HepG2 (cell line): ENCODE results near the gene PKN2. TPM values are rescaled to one million over a fixed set of nuclear protein-coding genes. Genes with fewer than 3 reads are reported as not detected.

ENCODE experiments used
- ATF7-NPFF ChIP-seq: sonication (generic); formaldehyde crosslinking; IDR thresholded peaks from 2 replicates; pipeline ENCODE4 v1.8.1; 2023; ENCODE audit warnings: mild to moderate bottlenecking, low read depth, missing genetic modification reagents, moderate library complexity
- CAMTA2 ChIP-seq: sonication (generic); formaldehyde crosslinking; IDR thresholded peaks from 2 replicates; pipeline ENCODE4 v1.4.0; 2020; ENCODE audit warnings: mild to moderate bottlenecking, missing genetic modification reagents, borderline replicate concordance
- CC2D1A ChIP-seq: sonication (generic); formaldehyde crosslinking; IDR thresholded peaks from 2 replicates; pipeline ENCODE4 v1.8.1; 2023; ENCODE audit warnings: mild to moderate bottlenecking, missing genetic modification reagents
- CENPX ChIP-seq: sonication (generic); formaldehyde crosslinking; IDR thresholded peaks from 2 replicates; pipeline ENCODE4 v1.9.0; 2021; ENCODE audit warnings: mild to moderate bottlenecking, missing genetic modification reagents, moderate library complexity
- FOXM1 ChIP-seq: sonication (generic); formaldehyde crosslinking; IDR thresholded peaks from 2 replicates; pipeline ENCODE4 v1.5.0; 2020; ENCODE audit warnings: missing genetic modification reagents
- HNF4A ChIP-seq: sonication (generic); formaldehyde crosslinking; IDR thresholded peaks from 2 replicates; pipeline ENCODE4 v1.4.0; 2020; ENCODE audit warnings: missing genetic modification reagents
- IRX3 ChIP-seq: sonication (generic); formaldehyde crosslinking; IDR thresholded peaks from 2 replicates; pipeline ENCODE4 v1.8.1; 2023; ENCODE audit warnings: mild to moderate bottlenecking, low read depth, missing genetic modification reagents, borderline replicate concordance
- ISL2 ChIP-seq: sonication (generic); formaldehyde crosslinking; IDR thresholded peaks from 2 replicates; pipeline ENCODE4 v1.5.0; 2020; ENCODE audit warnings: missing genetic modification reagents
- NR2F1 ChIP-seq, 2 experiments: fragments of 450-650 bp in 1 of 2; formaldehyde crosslinking in 1 of 2; IDR thresholded peaks; 2 replicates each; pipeline versions ENCODE4 v1.5.0 to v1.6.1; 2016 to 2020; ENCODE audit warnings: mild to moderate bottlenecking in 1 of 2, missing compliant biosample characterization in 1 of 2, missing genetic modification reagents in 1 of 2, moderate library complexity in 1 of 2
- PHB2 ChIP-seq: fragments of 450-650 bp; IDR thresholded peaks from 2 replicates; pipeline ENCODE4 v1.6.1; 2018; ENCODE audit not compliant: partially characterized antibody
- RAD51 ChIP-seq: fragments of 450-650 bp; IDR thresholded peaks from 2 replicates; pipeline ENCODE4 v1.6.1; 2016; ENCODE audit warnings: borderline replicate concordance
- SYNCRIP ChIP-seq: fragments of 200-400 bp; formaldehyde crosslinking; IDR thresholded peaks from 2 replicates; pipeline ENCODE4 v1.6.1; 2018; ENCODE audit warnings: mild to moderate bottlenecking, low read depth, low read length; ENCODE audit not compliant: insufficient read depth
- THAP11 ChIP-seq: IDR thresholded peaks from 2 replicates; pipeline ENCODE4 v1.6.1; 2016; ENCODE audit warnings: missing biosample characterization, missing genetic modification reagents
- ZKSCAN1 ChIP-seq: fragments of 150-350 bp; IDR thresholded peaks from 2 replicates; pipeline ENCODE4 v1.6.1; 2014; ENCODE audit warnings: low read length
- ZNF24 ChIP-seq: fragments of 450-650 bp; IDR thresholded peaks from 2 replicates; pipeline ENCODE4 v1.6.1; 2017; ENCODE audit warnings: antibody characterized with exemption, mild to moderate bottlenecking
- ZNF34 ChIP-seq: sonication (generic); formaldehyde crosslinking; IDR thresholded peaks from 2 replicates; pipeline ENCODE4 v1.4.0; 2020; ENCODE audit warnings: mild to moderate bottlenecking, missing genetic modification reagents, borderline replicate concordance
- ZNF564 ChIP-seq: sonication (generic); formaldehyde crosslinking; IDR thresholded peaks from 2 replicates; pipeline ENCODE4 v1.8.1; 2023; ENCODE audit warnings: mild to moderate bottlenecking, missing genetic modification reagents
- ZNF772 ChIP-seq: sonication (generic); formaldehyde crosslinking; IDR thresholded peaks from 2 replicates; pipeline ENCODE4 v1.5.0; 2020; ENCODE audit warnings: mild to moderate bottlenecking, missing genetic modification reagents
- polyA plus RNA-seq, 8 experiments: library from polyadenylated mRNA; depleted of rRNA in 3 of 8; stranded (reverse) in 7 of 8; unstranded in 1 of 8; fragments of >200 nt; fragmentation: Illumina TruSeq in 4 of 8; extraction: Trizol in 4 of 8; gene quantifications; 2 replicates each; pipeline versions ENCODE4 v1.2.1 to v1.2.3, GENCODE V29; 2011 to 2016; ENCODE audit warnings: low read depth in 4 of 8, missing spikeins in 1 of 8, mixed read lengths in 1 of 8; ENCODE audit not compliant: insufficient read depth in 1 of 8
- total RNA-seq, 5 experiments: library from RNA; depleted of rRNA; stranded (reverse); fragments of >200 nt; fragmentation: Illumina TruSeq; extraction: Trizol; gene quantifications; 2 replicates each; pipeline ENCODE4 v1.2.3, GENCODE V29; 2016; ENCODE audit warnings: low read depth in 1 of 5
- TF ChIP-seq, protein P1 (sequence below): sonication (generic); formaldehyde crosslinking; IDR thresholded peaks from 2 replicates; pipeline ENCODE4 v1.4.0; 2020; ENCODE audit warnings: missing genetic modification reagents
- TF ChIP-seq, protein P2 (sequence below): sonication (generic); formaldehyde crosslinking; IDR thresholded peaks from 2 replicates; pipeline ENCODE4 v1.5.1; 2020; ENCODE audit warnings: missing genetic modification reagents, mild to moderate bottlenecking, borderline replicate concordance
- TF ChIP-seq, protein P3 (sequence below): sonication (generic); formaldehyde crosslinking; IDR thresholded peaks from 2 replicates; pipeline ENCODE4 v1.9.0; 2021; ENCODE audit warnings: missing genetic modification reagents, borderline replicate concordance

The PKN2 gene
- total and polyA plus RNA-seq, 2 of the 13 experiments (the other 11 are each of a cell fraction or from before 2014, with no cell fraction given): 17.0 to 29.4 TPM

DNA sequence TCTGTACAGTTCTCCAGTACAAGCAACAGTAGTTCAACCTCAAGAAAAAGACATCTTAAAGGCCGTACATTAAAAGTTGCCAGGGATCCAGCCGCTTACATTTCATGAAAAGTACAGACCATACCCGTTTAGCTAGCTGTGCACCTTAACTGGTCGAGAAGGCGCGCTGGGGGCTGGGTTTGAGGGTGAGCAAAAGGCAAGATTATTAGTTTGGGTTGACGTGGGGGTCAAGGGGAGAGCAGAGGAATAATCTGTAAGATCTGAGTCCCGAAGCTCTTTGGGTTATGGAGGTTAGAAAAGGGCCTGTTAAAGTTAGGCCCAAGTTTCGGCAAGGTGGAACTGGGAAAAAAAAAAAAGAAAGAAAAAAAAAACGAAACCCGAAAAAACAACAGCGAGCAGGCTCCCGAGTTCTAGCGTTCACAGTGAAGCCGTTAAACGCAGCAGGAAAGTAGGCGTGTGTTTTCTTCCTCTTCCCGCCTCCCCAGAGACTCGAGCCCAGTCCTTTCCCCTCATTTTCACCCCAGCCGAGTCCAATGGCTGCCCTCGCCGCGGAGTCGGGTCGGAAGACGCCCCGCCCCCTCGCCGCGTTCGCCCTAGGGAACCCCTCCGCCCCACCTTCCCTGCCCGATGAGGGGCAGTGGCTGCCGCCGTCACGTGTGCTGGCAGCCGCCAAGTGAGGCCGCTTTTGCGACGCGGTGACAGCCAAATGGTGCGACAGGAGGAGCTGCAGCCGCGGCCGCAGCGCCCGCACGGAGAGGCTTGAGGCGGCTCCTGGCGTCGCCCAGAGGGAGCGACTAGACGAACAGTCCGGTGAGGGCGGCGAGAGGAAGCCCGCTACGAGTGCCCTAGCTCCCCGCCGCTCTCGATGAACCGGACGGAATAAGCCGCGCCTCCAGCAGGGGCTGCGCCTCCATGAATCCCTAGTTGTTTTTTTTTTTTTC lies at the start of gene PKN2 (continued):
- TF ChIP-seq CC2D1A (no peak), SYNCRIP (no peak), ZNF564 (CRISPR knock-in tag) (no peak), HNF4A (CRISPR knock-in tag) (no peak), IRX3 (no peak), ZKSCAN1 (no peak), ZNF772 (CRISPR knock-in tag) (peak; percentile 43), PHB2 (no peak), ISL2 (CRISPR knock-in tag) (peak; percentile 53), RAD51 (peak; percentile 86), FOXM1 (no peak), ZNF24 (no peak), ZNF34 (CRISPR knock-in tag) (no peak), THAP11 (CRISPR knock-in tag) (peak; percentile 95), NR2F1 (CRISPR knock-in tag; IDR thresholded peaks at IDR 0.05) (no peak), ATF7-NPFF (CRISPR knock-in tag) (peak; percentile 43; the same call in 1 of the 2 replicates), CENPX (no peak), CAMTA2 (CRISPR knock-in tag) (no peak)
- TF ChIP-seq, protein P1, sequence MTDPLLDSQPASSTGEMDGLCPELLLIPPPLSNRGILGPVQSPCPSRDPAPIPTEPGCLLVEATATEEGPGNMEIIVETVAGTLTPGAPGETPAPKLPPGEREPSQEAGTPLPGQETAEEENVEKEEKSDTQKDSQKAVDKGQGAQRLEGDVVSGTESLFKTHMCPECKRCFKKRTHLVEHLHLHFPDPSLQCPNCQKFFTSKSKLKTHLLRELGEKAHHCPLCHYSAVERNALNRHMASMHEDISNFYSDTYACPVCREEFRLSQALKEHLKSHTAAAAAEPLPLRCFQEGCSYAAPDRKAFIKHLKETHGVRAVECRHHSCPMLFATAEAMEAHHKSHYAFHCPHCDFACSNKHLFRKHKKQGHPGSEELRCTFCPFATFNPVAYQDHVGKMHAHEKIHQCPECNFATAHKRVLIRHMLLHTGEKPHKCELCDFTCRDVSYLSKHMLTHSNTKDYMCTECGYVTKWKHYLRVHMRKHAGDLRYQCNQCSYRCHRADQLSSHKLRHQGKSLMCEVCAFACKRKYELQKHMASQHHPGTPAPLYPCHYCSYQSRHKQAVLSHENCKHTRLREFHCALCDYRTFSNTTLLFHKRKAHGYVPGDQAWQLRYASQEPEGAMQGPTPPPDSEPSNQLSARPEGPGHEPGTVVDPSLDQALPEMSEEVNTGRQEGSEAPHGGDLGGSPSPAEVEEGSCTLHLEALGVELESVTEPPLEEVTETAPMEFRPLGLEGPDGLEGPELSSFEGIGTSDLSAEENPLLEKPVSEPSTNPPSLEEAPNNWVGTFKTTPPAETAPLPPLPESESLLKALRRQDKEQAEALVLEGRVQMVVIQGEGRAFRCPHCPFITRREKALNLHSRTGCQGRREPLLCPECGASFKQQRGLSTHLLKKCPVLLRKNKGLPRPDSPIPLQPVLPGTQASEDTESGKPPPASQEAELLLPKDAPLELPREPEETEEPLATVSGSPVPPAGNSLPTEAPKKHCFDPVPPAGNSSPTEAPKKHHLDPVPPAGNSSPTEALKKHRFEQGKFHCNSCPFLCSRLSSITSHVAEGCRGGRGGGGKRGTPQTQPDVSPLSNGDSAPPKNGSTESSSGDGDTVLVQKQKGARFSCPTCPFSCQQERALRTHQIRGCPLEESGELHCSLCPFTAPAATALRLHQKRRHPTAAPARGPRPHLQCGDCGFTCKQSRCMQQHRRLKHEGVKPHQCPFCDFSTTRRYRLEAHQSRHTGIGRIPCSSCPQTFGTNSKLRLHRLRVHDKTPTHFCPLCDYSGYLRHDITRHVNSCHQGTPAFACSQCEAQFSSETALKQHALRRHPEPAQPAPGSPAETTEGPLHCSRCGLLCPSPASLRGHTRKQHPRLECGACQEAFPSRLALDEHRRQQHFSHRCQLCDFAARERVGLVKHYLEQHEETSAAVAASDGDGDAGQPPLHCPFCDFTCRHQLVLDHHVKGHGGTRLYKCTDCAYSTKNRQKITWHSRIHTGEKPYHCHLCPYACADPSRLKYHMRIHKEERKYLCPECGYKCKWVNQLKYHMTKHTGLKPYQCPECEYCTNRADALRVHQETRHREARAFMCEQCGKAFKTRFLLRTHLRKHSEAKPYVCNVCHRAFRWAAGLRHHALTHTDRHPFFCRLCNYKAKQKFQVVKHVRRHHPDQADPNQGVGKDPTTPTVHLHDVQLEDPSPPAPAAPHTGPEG (CRISPR knock-in tag): no peak
- TF ChIP-seq, protein P2, sequence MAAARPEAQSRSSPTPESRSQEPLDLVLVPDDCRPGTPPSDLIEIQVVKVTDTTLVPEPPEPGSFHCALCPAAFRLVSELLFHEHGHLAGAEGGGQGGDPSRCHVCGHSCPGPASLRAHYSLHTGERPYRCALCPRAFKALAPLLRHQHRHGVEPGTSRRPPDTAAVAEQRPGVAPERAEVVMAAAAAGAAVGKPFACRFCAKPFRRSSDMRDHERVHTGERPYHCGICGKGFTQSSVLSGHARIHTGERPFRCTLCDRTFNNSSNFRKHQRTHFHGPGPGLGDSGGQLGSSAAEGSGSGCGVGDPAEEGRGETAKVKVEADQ (CRISPR knock-in tag): no peak
- TF ChIP-seq, protein P3, sequence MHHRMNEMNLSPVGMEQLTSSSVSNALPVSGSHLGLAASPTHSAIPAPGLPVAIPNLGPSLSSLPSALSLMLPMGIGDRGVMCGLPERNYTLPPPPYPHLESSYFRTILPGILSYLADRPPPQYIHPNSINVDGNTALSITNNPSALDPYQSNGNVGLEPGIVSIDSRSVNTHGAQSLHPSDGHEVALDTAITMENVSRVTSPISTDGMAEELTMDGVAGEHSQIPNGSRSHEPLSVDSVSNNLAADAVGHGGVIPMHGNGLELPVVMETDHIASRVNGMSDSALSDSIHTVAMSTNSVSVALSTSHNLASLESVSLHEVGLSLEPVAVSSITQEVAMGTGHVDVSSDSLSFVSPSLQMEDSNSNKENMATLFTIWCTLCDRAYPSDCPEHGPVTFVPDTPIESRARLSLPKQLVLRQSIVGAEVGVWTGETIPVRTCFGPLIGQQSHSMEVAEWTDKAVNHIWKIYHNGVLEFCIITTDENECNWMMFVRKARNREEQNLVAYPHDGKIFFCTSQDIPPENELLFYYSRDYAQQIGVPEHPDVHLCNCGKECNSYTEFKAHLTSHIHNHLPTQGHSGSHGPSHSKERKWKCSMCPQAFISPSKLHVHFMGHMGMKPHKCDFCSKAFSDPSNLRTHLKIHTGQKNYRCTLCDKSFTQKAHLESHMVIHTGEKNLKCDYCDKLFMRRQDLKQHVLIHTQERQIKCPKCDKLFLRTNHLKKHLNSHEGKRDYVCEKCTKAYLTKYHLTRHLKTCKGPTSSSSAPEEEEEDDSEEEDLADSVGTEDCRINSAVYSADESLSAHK (CRISPR knock-in tag): no peak
